ENCODE data around the gene RALGAPA2.
A peak's percentile ranks its signal among the peaks of the same experiment; 100 is the strongest.

Gene RALGAPA2

GRCh38 chr20:20371083-20371482 is 341.4 kb downstream of the RALGAPA2 start:
- TF ChIP-seq EZH2phosphoT487 (IDR thresholded peaks at IDR 0.05; ENCODE audit: low read depth): 0 out of 2 replicates have a peak, but pooled peaks have one; percentile 10
- TF ChIP-seq CTCF (IDR thresholded peaks at IDR 0.05; ENCODE audit: low read depth, low read length): no peak
- Histone ChIP-seq H3K4me2 (ENCODE audit: low read length) (no peak overlapping the region), H3K9me3 (ENCODE audit: insufficient read depth, low read length) (no peaks in the 10 kb centered on the region), H3K27ac (ENCODE audit: low read length) (no peak overlapping the region), H4K20me1 (ENCODE audit: insufficient read depth, low read length) (no peaks in the 10 kb centered on the region), H3K4me3 (ENCODE audit: low read length) (no peak overlapping the region), H3K9ac (ENCODE audit: low read length) (no peak overlapping the region), H3K4me1 (ENCODE audit: low read length) (no peaks in the 10 kb centered on the region), H2AFZ (ENCODE audit: low read depth, low read length) (no peak overlapping the region), H3K79me2 (ENCODE audit: low read length) (no peaks in the 10 kb centered on the region), H3K27me3 (ENCODE audit: low read depth, low read length) (peaks cover 59% of the 10 kb centered on the region), H3K36me3 (replicated peaks; ENCODE audit: low read depth, low read length) (no peaks in the 10 kb centered on the region)

GRCh38 chr20:20370094-20370575 is 342.3 kb downstream of the RALGAPA2 start:
- H3K27me3 ChIP-seq (ENCODE audit: low read depth, low read length): peaks cover 53% of the 10 kb centered on the region
- H3K4me2 ChIP-seq (ENCODE audit: low read length): no peak overlapping the region
- no peak overlapping the region for H2AFZ ChIP-seq (ENCODE audit: low read depth, low read length)

GRCh38 chr20:20369250-20370093 is 343.0 kb downstream of the RALGAPA2 start:
- H4K20me1 ChIP-seq (ENCODE audit: insufficient read depth, low read length): no peaks in the 10 kb centered on the region
- H3K4me3 ChIP-seq (ENCODE audit: low read length): no peak overlapping the region
- no peak overlapping the region for H2AFZ ChIP-seq (ENCODE audit: low read depth, low read length)
- no peaks in the 10 kb centered on the region for H3K36me3 ChIP-seq (replicated peaks; ENCODE audit: low read depth, low read length)
- H3K4me1 ChIP-seq (ENCODE audit: low read length): no peaks in the 10 kb centered on the region
- H3K27me3 ChIP-seq (ENCODE audit: low read depth, low read length): peaks cover 46% of the 10 kb centered on the region
- H3K9me3 ChIP-seq (ENCODE audit: insufficient read depth, low read length): no peaks in the 10 kb centered on the region
- TF ChIP-seq EZH2phosphoT487 (IDR thresholded peaks at IDR 0.05; ENCODE audit: low read depth) (no peak), CTCF (IDR thresholded peaks at IDR 0.05; ENCODE audit: low read depth, low read length) (no peak)
- H3K27ac ChIP-seq (ENCODE audit: low read length): no peak overlapping the region
- no peak overlapping the region for H3K4me2 ChIP-seq (ENCODE audit: low read length)
- H3K79me2 ChIP-seq (ENCODE audit: low read length): no peaks in the 10 kb centered on the region
- no peak overlapping the region for H3K9ac ChIP-seq (ENCODE audit: low read length)

More at GRCh38 chr20:20370094-20370575, 342.3 kb downstream of the RALGAPA2 start:
- H3K9ac ChIP-seq (ENCODE audit: low read length): no peak overlapping the region
- H3K4me1 ChIP-seq (ENCODE audit: low read length): no peaks in the 10 kb centered on the region
- H3K79me2 ChIP-seq (ENCODE audit: low read length): no peaks in the 10 kb centered on the region
- TF ChIP-seq EZH2phosphoT487 (IDR thresholded peaks at IDR 0.05; ENCODE audit: low read depth) (no peak), CTCF (IDR thresholded peaks at IDR 0.05; ENCODE audit: low read depth, low read length) (no peak)
- no peak overlapping the region for H3K4me3 ChIP-seq (ENCODE audit: low read length)
- no peaks in the 10 kb centered on the region for H3K36me3 ChIP-seq (replicated peaks; ENCODE audit: low read depth, low read length)
- no peaks in the 10 kb centered on the region for H4K20me1 ChIP-seq (ENCODE audit: insufficient read depth, low read length)
- H3K9me3 ChIP-seq (ENCODE audit: insufficient read depth, low read length): no peaks in the 10 kb centered on the region
- no peak overlapping the region for H3K27ac ChIP-seq (ENCODE audit: low read length)

GRCh38 chr20:20368418-20369249 is 343.8 kb downstream of the RALGAPA2 start:
- Histone ChIP-seq H4K20me1 (ENCODE audit: insufficient read depth, low read length) (no peaks in the 10 kb centered on the region), H3K9me3 (ENCODE audit: insufficient read depth, low read length) (no peaks in the 10 kb centered on the region), H3K4me2 (ENCODE audit: low read length) (no peak overlapping the region), H3K4me1 (ENCODE audit: low read length) (no peaks in the 10 kb centered on the region), H3K27ac (ENCODE audit: low read length) (no peak overlapping the region), H3K4me3 (ENCODE audit: low read length) (no peak overlapping the region), H3K27me3 (ENCODE audit: low read depth, low read length) (peaks cover 38% of the 10 kb centered on the region), H3K36me3 (replicated peaks; ENCODE audit: low read depth, low read length) (no peaks in the 10 kb centered on the region), H3K79me2 (ENCODE audit: low read length) (no peaks in the 10 kb centered on the region), H3K9ac (ENCODE audit: low read length) (no peak overlapping the region), H2AFZ (ENCODE audit: low read depth, low read length) (no peak overlapping the region)
- TF ChIP-seq CTCF (IDR thresholded peaks at IDR 0.05; ENCODE audit: low read depth, low read length): no peak
- no peak for TF ChIP-seq EZH2phosphoT487 (IDR thresholded peaks at IDR 0.05; ENCODE audit: low read depth)

Measured in OCI-LY3 (cell line).